GM12892 (cell line): ENCODE measurements around the gene AGMAT.

Source experiments
- DNase-seq: peaks from one replicate; pipeline ENCODE4 v3.0.0; 2011; ENCODE audit not compliant: insufficient read length
- FAIRE-seq: peaks from 2 replicates; lab custom pipeline; 2011; peaks lifted over from hg19 to GRCh38; lab: Jason Lieb, UNC
- POLR2A ChIP-seq: IDR thresholded peaks from 2 replicates; pipeline ENCODE4 v1.6.1; 2011; ENCODE audit warnings: low read depth, low read length, control low read depth
- POLR2AphosphoS5 ChIP-seq: IDR thresholded peaks from 2 replicates; pipeline ENCODE4 v1.6.1; 2011; ENCODE audit warnings: low read depth, low read length, control low read depth
- TAF1 ChIP-seq: IDR thresholded peaks from 2 replicates; pipeline ENCODE4 v1.6.1; 2011; ENCODE audit warnings: low read depth, mild to moderate bottlenecking, control low read depth, low read length, borderline replicate concordance

Gene AGMAT

DNA sequence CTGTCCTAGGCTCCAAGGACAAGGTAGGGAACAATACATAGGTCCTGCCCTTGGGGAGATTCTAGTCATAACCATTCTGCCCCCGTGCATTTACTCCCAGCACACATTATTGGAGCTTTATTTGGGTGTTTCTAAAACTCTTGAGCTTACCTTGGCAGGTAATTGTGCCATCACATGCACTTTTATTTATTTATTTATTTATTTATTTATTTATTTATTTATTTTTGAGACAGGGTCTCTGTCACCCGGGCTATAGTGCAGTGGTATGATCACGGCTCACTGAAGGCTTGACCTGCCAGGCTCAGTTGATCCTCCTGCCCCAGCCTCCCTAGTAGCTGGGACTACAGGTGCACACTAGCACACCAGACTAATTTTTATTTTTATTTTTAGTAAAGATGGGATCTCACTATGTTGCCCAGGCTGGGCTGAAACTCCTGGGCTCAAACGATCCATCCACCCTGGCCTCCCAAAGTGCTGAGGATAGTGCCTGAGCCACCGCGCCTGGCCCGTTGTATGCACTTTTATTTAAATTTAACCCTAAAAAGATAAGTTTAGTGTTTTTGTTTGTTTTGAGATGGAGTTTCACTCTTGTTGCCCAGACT lies 9.2 kb downstream of the AGMAT start:
- TF ChIP-seq POLR2A: no peak
- TF ChIP-seq POLR2AphosphoS5: no peak
- no peak for TF ChIP-seq TAF1
- FAIRE-seq (no peak), DNase-seq (no peak)

DNA sequence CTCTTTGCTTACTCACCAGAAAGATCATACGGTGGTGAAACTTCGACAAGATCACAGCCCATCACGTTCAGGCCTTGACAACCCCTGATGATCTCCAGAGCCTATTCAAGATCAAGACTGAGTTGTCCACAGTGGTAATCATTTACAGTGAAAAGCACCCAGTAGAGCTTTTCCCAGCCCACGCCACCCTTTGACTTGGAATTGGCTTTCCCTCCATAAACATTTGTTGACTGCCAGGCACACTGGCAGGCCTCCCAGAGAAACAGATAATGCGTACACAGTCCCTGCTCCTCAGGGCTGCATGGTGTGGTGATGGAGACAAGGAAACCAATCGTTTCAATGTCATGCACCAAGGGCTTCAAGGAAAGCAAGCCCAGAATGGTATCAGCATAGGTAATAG lies 10.1 kb downstream of the AGMAT start:
- DNase-seq (no peak), FAIRE-seq (no peak)
- TF ChIP-seq POLR2A: no peak
- no peak for TF ChIP-seq TAF1
- TF ChIP-seq POLR2AphosphoS5: no peak

DNA sequence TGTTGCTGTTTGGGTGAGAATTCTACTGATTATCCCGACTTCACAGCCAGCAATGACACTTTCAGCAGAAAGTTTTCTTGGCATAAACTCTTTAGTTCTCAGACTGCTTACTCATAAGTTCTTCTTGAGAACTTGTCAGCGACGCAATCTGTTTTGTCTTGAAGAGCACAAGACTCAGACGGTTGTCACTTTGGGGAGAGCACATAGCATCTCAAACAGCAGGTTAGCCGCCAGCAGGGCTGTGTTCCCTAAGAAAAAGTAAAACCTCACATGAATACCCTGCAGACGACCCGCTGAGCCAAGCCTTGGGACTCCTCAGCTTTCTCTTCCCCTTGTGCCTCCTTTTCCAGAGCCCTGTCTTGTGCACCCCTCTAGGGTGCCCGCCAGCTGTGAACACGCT lies 11.4 kb downstream of the AGMAT start:
- TF ChIP-seq TAF1 (no peak), POLR2A (no peak), POLR2AphosphoS5 (no peak)
- no peak for DNase-seq
- FAIRE-seq: no peak

DNA sequence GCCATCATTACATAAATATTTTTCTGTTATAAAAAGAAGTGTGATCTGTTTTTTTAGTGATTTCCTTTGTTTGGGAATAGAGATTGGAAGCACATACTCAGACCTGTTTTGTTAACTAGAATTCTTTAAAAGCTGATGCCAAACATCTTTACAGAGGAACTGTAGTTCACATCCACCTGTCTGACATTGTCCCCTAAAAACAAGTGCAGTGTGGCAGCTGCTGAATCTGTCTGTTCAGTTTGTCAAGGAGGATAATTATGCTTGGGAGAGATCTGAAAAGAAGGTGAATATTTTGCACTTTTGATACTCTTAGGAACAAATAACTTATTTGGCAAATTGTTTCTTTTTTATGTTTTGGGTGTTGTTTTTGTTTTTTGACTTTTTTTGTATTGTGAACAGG lies 13.6 kb downstream of the AGMAT start:
- TF ChIP-seq POLR2AphosphoS5: no peak
- FAIRE-seq (peak; percentile 72), DNase-seq (no peak)

DNA sequence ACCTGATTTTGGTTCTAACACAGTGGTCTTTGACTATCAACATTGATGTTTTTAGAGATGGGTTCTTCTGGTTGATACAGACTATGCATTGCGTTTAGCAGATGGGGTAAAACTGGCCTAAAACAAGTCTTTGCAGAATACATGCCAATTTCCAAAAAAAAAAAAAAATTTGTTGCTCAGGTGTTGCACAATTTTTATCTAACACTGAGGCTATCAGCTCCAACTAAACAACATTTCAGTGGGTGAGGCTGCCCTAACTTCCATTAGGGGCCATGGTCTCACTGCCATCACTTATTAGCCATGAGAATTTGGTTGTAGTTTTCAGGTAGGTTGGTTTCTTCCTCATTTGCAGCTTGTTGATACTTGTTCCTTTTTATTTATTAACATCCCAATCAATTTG lies 14.0 kb downstream of the AGMAT start:
- DNase-seq (no peak), FAIRE-seq (no peak)
- TF ChIP-seq POLR2AphosphoS5 (no peak), TAF1 (no peak), POLR2A (no peak)

DNA sequence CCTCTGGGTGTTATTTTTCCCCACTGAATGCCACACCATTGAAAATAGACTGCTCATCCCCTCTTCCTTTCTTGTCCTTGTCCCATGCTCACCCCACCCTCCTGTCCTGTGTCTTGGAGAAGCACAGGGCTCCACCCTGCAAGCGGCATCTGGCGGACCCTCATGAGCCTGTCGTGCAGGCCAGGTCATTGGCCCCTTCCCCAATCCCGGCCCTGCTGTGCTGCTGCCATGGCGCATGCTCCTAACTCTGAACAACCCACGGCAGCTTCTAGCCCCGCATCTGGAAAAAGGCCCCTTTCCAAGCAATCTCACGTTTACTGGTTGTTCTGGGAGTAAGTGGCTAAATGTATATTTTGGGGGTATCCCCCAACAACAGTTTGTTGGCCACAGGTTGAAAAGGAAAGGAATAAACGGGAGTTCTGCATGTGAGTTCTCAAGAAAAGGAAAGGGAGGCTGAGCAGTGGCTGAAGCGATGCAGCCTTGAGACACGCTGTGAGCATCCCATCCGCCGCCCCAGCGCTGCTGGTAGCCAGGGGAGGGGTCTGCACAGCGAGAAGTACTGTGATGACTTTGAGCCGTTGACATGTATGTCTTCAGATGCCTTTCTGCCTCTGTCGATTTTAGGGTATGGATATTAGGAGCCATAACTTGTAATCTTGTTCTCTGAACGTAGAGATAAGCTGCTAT lies 16.3 kb downstream of the AGMAT start:
- no peak for TF ChIP-seq TAF1
- no peak for TF ChIP-seq POLR2AphosphoS5
- TF ChIP-seq POLR2A: no peak
- no peak for DNase-seq
- FAIRE-seq: no peak

DNA sequence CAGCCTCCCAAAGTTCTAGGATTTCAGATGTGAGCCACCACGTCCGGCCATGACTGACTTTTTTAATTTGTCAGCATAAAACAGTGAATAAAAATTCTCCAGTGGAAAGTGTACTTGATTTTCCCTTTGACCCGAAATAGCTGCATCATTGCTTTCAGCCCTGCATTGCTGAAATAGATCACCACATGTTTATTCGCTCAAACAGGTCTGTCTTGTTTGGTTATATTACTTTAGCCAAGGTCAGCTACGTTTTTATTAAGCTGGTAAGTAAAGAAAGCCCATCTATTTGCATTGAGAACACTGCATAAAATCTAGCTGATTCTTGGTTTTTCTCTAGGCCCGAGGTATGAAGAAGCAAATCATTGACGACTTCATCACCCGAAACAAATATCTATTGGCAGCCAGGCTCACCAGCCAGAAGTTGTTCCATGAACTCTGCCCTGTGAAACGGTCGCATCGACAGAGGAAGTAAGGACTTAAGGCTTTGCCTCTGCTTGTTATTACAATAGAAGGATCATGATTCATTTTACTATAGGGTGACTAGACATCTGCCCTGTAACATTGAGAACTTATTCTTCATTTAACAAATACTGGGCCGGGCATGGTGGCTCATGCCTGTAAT lies 25.6 kb downstream of the AGMAT start:
- DNase-seq (no peak), FAIRE-seq (no peak)
- TF ChIP-seq POLR2A: no peak
- TF ChIP-seq POLR2AphosphoS5: no peak
- TF ChIP-seq TAF1: no peak

DNA sequence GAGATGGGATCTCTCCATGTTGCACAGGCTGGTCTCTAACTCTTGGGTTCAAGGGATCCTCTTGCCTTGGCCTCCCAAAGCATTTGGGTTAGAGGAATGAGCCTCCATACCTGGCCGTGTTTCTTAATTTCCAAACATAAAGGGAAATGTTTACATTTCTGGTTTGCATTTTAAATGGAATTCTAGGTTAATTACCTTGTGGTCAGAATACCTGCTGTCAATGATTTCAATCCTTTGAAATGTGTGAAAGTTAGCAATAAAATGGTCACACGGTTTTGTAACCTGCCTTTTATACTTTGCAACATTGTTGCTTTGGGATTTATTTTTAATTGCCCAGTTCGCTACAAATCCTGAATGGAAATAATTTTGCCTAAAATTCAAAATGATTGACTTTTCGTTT lies 26.3 kb downstream of the AGMAT start:
- FAIRE-seq: no peak
- no peak for DNase-seq
- TF ChIP-seq POLR2AphosphoS5: no peak
- TF ChIP-seq TAF1: no peak
- no peak for TF ChIP-seq POLR2A

DNA sequence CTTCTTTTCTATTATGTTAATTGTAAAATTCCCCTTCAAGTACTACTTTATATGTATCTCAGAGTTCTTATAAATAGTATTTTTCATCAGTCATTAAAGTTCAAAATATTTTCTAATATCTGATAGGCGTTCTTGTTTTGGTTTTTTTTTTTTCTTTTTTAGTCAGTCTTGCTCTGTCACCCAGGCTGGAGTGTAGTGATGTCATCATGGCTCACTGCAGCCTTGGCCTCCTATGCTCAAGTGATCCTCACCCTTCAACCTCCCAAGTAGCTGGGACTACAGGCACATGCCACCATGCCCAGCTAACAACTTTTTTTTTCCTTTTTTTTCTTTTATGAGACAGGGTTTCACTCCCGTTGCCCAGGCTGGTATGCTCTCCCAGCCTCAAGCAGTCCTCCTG lies 27.3 kb downstream of the AGMAT start:
- FAIRE-seq (no peak), DNase-seq (no peak)
- no peak for TF ChIP-seq POLR2A
- no peak for TF ChIP-seq TAF1

DNA sequence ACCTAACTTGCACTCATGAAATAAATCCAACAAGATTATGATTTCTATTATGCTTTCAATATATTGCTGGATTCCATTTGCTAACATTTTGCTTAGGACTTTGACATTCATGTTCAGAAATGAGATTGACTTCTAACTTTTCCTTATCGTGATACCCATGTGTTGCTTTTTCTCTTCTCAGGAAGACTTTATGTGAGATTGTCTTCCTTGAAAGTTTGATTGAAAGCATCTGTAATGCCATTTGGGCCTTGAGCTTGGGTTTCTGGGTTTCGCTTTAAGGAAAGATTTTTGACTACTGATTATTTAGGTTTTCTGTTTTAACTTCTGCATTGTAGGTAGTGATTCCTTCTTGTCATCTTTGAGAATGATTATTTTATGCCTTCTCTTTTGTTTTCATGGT lies 27.8 kb downstream of the AGMAT start:
- no peak for DNase-seq
- FAIRE-seq: no peak
- TF ChIP-seq TAF1 (no peak), POLR2A (no peak), POLR2AphosphoS5 (no peak)

DNA sequence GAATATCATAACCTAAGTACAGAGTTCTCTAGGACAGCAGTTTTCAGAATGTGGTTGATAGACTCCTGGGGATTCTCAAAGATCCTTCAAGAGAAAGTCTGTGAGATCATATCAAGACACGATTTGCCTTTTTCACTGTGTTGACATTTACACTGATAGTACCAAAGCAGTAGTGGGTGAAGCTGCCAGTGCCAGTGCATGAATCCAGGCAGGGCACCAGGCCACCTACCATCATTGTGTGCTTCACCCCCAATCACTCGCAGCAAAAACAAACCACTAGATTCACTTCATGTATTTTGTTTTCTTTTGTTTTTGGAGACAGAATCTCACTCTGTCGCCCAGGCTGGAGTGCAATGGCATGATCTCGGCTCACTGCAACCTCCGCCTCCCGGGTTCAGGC lies 34.3 kb downstream of the AGMAT start:
- FAIRE-seq (no peak), DNase-seq (no peak)
- TF ChIP-seq TAF1: no peak
- no peak for TF ChIP-seq POLR2A
- TF ChIP-seq POLR2AphosphoS5: no peak

DNA sequence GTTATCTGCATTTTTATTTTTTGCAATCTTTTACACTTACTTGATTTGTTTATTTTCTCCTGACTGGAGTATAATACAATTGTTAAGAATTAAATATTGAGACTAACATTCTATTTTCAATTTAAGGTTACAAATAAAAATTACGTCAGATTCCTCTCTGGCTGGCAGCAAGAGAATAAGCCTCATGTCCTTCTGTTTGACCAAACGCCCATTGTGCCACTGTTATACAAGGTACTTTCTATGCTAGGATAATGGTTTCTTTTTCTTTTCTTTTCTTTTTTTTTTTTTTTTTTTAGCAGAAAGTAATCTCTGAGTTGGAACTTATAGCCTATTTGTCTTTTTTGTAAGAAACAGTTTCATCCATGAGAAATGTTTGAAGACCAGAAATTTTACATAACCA lies 38.2 kb downstream of the AGMAT start:
- TF ChIP-seq POLR2A: no peak
- TF ChIP-seq POLR2AphosphoS5: no peak
- TF ChIP-seq TAF1: no peak
- no peak for FAIRE-seq
- DNase-seq: no peak
